Measurements from ENCODE around the gene IL31RA. TPM values are rescaled to one million over a fixed set of nuclear protein-coding genes. Genes with fewer than 3 reads are reported as not detected.

IL31RA gene
- total RNA-seq, 4 donors from 2014 or later = not detected

DNA sequence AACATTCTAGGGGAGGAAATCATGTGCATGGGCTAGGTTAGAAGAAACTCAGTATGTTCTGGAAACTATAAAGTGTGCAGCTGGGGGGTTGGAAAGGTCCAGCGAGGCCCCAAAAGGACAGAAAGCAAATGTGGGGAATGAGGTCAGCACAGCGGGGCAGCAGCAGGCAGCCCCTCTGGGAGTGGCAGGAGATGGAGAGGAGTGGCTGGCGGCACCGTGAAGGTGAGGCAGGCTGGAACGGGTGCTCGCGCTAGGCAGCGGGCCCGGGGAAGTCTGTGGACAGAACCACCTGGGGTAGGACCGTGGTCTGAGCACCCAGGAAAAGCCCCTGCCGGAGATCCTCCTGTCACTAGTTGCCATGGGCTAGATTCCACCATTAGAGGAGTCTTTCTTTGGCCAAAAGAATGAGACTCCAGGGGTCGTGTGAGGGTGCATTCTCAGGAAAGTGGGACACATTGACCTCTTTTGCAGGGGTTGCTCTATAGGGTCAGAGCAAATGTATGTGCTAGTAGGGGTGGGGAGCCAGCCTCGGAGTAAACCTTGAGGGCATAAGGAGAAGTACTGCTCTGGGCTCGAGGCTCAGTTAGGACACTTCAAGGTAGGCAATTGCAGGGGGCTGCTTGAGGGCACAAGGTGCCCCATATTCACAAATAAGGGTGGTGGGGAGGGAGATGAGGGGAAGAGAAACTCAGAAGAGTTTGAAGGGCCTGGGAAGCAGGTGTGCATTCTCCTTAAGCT is 82.4 kb downstream of the IL31RA start:
- Histone ChIP-seq H3K4me3 (no peak overlapping the region), H3K4me1 (peaks cover 0 to 3% (median 0%) of the 10 kb centered on the region in 4 donors), H3K36me3 (peaks cover 0 to 17% (median 1%) of the 10 kb centered on the region in 4 donors), H3K27me3 (no peaks in the 10 kb centered on the region), H3K9me3 (no peaks in the 10 kb centered on the region), H3K27ac (no peak overlapping the region)
- in situ Hi-C loops (cut with MboI; ENCODE audit: low pct_ligation_motif_present in 1 of 4, low pct_unique_long_range_greater_than_20kb in 1 of 4, low sequenced_read_pairs in 3 of 4) = loop anchor here in 3 of 4 donors (10.0 to 25.0 kb wide), 3 partner anchors 254 to 904 kb away; no protein-coding TSS in a partner anchor
- TF ChIP-seq POLR2AphosphoS5 (IDR thresholded peaks at IDR 0.05) (no peak), POLR2A (IDR thresholded peaks at IDR 0.05) (no peak), CTCF (IDR thresholded peaks at IDR 0.05) (no peak), EP300 (IDR thresholded peaks at IDR 0.05; ENCODE audit: low read depth) (no peak)
- DNase-seq = no peak
- 80 to 86% methylated on average over 2 to 14 of the region's 14 CpGs for WGBS, 2 donors (ENCODE audit: low coverage in 1 of 2)
- intact Hi-C loops (cut with DNase I; ENCODE audit: low total_unique reads) = no loop called here

- Histone ChIP-seq H3K4me3 (no peak overlapping the region), H3K36me3 (peaks cover 0 to 23% (median 1%) of the 10 kb centered on the region in 4 donors), H3K27ac (no peak overlapping the region), H3K4me1 (peaks cover 0 to 3% (median 0%) of the 10 kb centered on the region in 4 donors), H3K27me3 (no peaks in the 10 kb centered on the region), H3K9me3 (no peaks in the 10 kb centered on the region)
- in situ Hi-C loops (cut with MboI; ENCODE audit: low pct_ligation_motif_present in 1 of 4, low pct_unique_long_range_greater_than_20kb in 1 of 4, low sequenced_read_pairs in 3 of 4) = loop anchor here in 3 of 4 donors (10.0 to 25.0 kb wide), 3 partner anchors 253 to 903 kb away; no protein-coding TSS in a partner anchor
- intact Hi-C loops (cut with DNase I; ENCODE audit: low total_unique reads) = no loop called here
- 75 to 83% methylated on average over 4 to 9 of the region's 9 CpGs for WGBS, 2 donors (ENCODE audit: low coverage in 1 of 2)
- DNase-seq = no peak
- no peak for TF ChIP-seq CTCF (IDR thresholded peaks at IDR 0.05)
- no peak for TF ChIP-seq POLR2A (IDR thresholded peaks at IDR 0.05)
- no peak for TF ChIP-seq EP300 (IDR thresholded peaks at IDR 0.05; ENCODE audit: low read depth)
- TF ChIP-seq POLR2AphosphoS5 (IDR thresholded peaks at IDR 0.05) = no peak
Measured at GRCh38 chr5:55934115-55934613, 83.0 kb downstream of the IL31RA start.

GRCh38 chr5:55934720-55935119 is 83.6 kb downstream of the IL31RA start:
- peaks cover 0 to 3% (median 0%) of the 10 kb centered on the region in 4 donors for H3K4me1 ChIP-seq
- H3K9me3 ChIP-seq = no peaks in the 10 kb centered on the region
- H3K36me3 ChIP-seq = peaks cover 0 to 29% (median 4%) of the 10 kb centered on the region in 4 donors
- no peak for DNase-seq
- intact Hi-C loops (cut with DNase I; ENCODE audit: low total_unique reads) (no loop called here), in situ Hi-C loops (cut with MboI; ENCODE audit: low pct_ligation_motif_present in 1 of 4, low pct_unique_long_range_greater_than_20kb in 1 of 4, low sequenced_read_pairs in 3 of 4) (loop anchor here in 3 of 4 donors (10.0 to 25.0 kb wide), 3 partner anchors 253 to 903 kb away; no protein-coding TSS in a partner anchor)
- no peaks in the 10 kb centered on the region for H3K27me3 ChIP-seq
- TF ChIP-seq POLR2A (IDR thresholded peaks at IDR 0.05) (no peak), CTCF (IDR thresholded peaks at IDR 0.05) (no peak), EP300 (IDR thresholded peaks at IDR 0.05; ENCODE audit: low read depth) (no peak), POLR2AphosphoS5 (IDR thresholded peaks at IDR 0.05) (no peak)
- no peak overlapping the region for H3K4me3 ChIP-seq
- H3K27ac ChIP-seq = no peak overlapping the region
- WGBS, 2 donors (ENCODE audit: low coverage in 1 of 2) = 82 to 86% methylated on average over 2 of the region's 2 CpGs

DNA sequence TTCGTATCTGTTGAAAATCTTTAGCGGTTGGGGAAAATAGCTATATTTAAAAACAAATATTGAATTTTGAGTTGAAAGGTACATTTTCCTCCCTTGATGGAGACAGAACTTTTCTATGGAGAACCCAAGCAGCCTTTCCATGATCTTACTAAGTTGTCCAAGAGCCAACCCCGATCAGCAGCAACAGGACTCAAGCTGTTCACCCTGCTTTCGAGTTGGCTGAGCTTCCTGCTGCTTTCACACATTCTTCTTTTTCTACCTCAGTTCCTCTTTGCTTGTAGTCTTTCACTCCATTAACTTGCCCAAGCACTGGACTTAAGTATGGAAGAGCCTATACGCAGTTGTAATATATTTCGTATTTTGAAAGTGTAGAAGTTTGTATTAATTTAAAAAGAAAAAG is 84.2 kb downstream of the IL31RA start:
- in situ Hi-C loops (cut with MboI; ENCODE audit: low pct_ligation_motif_present in 1 of 4, low pct_unique_long_range_greater_than_20kb in 1 of 4, low sequenced_read_pairs in 3 of 4) (loop anchor here in 3 of 4 donors (10.0 to 25.0 kb wide), 3 partner anchors 252 to 902 kb away; no protein-coding TSS in a partner anchor), intact Hi-C loops (cut with DNase I; ENCODE audit: low total_unique reads) (no loop called here)
- no peak for DNase-seq
- Histone ChIP-seq H3K9me3 (no peaks in the 10 kb centered on the region), H3K36me3 (peaks cover 0 to 35% (median 5%) of the 10 kb centered on the region in 4 donors), H3K27ac (no peak overlapping the region), H3K27me3 (no peaks in the 10 kb centered on the region), H3K4me1 (peaks cover 0 to 3% (median 0%) of the 10 kb centered on the region in 4 donors), H3K4me3 (no peak overlapping the region)
- 92 to 94% methylated on average over 6 of the region's 6 CpGs for WGBS, 2 donors (ENCODE audit: low coverage in 1 of 2)
- TF ChIP-seq CTCF (IDR thresholded peaks at IDR 0.05) = no peak
- no peak for TF ChIP-seq EP300 (IDR thresholded peaks at IDR 0.05; ENCODE audit: low read depth)
- TF ChIP-seq POLR2A (IDR thresholded peaks at IDR 0.05) = no peak
- TF ChIP-seq POLR2AphosphoS5 (IDR thresholded peaks at IDR 0.05) = no peak

All from transverse colon (tissue), 4 donors.